ENCODE measurements around the gene THAP7. TPM values are rescaled to one million over a fixed set of nuclear protein-coding genes. Genes with fewer than 3 reads are reported as not detected.
A peak's percentile ranks its signal among the peaks of the same experiment; 100 is the strongest.

Gene THAP7
- total RNA-seq, 1 experiment from 2014 or later, result 38.5 TPM

DNA sequence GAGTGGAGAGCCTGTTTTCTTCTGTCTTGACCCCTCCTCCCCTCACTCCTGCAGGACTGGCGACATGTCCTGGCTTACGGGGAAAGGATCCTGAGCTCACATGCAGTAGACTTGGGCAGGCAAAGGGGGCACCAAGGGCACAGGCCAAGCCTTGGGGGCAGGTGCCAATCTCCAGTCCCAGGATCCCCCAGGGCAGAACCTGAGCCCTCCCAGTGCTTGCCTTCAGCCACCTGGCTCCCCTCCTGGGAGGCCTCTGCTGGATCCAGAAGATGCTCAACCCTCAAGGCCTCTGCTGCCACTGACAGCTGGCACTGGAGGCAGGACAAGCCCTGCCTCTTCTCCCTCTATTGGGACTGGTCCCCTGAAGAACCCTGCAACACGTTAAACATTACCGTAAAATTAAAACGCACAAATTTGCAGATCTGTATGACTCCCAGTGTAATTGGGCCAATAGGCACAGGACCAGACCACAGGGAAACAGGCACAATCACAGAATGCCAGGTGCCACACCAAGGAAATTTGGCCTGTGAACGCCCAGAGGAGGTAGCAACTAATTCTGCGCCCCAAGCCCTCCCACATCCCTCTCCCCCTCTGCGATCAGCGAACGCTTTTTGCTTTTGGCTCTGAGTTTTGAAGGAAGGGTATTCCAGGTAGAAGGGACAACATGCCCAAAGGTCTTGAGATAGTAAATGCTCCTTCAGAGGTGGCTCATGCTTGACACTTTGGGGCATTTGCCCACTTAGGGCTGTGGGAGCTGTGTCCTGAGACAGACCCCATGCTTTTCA, 20.8 kb downstream of the THAP7 start:
- Histone ChIP-seq H3K36me3 (ENCODE audit: insufficient read depth, low read length, poor library complexity, severe bottlenecking) (peaks cover 12% of the 10 kb centered on the region), H3K27me3 (replicated peaks; ENCODE audit: insufficient read depth, low read depth, low read length, poor library complexity) (no peaks in the 10 kb centered on the region), H3K4me1 (ENCODE audit: insufficient read depth, low read length, poor library complexity, severe bottlenecking) (peaks cover 5% of the 10 kb centered on the region), H3K27ac (ENCODE audit: low read depth, low read length, poor library complexity, severe bottlenecking) (peak overlapping the region; percentile 87), H3K4me3 (ENCODE audit: low read depth, low read length, poor library complexity, severe bottlenecking) (peak overlapping the region; percentile 88), H3K9me3 (ENCODE audit: low read depth, low read length, poor library complexity, severe bottlenecking) (peaks cover 10% of the 10 kb centered on the region)
- intact Hi-C loops (cut with micrococcal nuclease; ENCODE audit: unreplicated experiment), result no loop called here
- no peak for DNase-seq (ENCODE audit: low spot score)
- POLR2A ChIA-PET (ENCODE audit: low non-redundant PET), result no interaction called here
- CTCF ChIA-PET, result no interaction called here
- no peak for TF ChIP-seq EZH2 (IDR thresholded peaks at IDR 0.05; ENCODE audit: borderline replicate concordance, low read depth, low read length, poor library complexity, severe bottlenecking)
- TF ChIP-seq CTCF (conservative IDR thresholded peaks at IDR 0.05; ENCODE audit: low read depth, low read length), result no peak
- BruUV-seq (replicated peaks), result TSS peak; percentile 88

DNA sequence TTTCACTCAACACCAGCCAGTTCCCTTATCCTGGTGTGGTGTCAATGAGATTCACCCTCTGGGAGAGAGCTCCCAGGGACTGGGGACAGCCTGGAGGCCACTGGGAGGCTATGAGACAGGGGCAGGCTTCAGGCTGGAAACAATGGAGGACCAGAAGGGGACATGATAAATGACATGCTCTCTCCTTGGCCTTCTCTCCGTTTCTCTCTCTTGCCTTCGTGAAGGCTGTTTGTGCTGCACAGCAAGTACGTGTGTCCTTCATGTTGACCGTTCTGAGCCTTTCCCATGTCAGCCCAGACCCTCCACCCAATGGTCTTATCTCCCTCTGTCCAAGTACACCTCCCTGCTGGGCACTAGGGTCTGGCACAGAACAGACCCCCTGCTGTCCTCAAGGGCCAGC, 21.4 kb downstream of the THAP7 start:
- Histone ChIP-seq H3K27me3 (replicated peaks; ENCODE audit: insufficient read depth, low read depth, low read length, poor library complexity) (no peaks in the 10 kb centered on the region), H3K9me3 (ENCODE audit: low read depth, low read length, poor library complexity, severe bottlenecking) (peaks cover 10% of the 10 kb centered on the region), H3K36me3 (ENCODE audit: insufficient read depth, low read length, poor library complexity, severe bottlenecking) (peaks cover 6% of the 10 kb centered on the region), H3K4me3 (ENCODE audit: low read depth, low read length, poor library complexity, severe bottlenecking) (no peak overlapping the region), H3K4me1 (ENCODE audit: insufficient read depth, low read length, poor library complexity, severe bottlenecking) (peaks cover 5% of the 10 kb centered on the region), H3K27ac (ENCODE audit: low read depth, low read length, poor library complexity, severe bottlenecking) (no peak overlapping the region)
- BruUV-seq (replicated peaks), result no TSS peak
- TF ChIP-seq EZH2 (IDR thresholded peaks at IDR 0.05; ENCODE audit: borderline replicate concordance, low read depth, low read length, poor library complexity, severe bottlenecking) (no peak), CTCF (conservative IDR thresholded peaks at IDR 0.05; ENCODE audit: low read depth, low read length) (no peak)
- CTCF ChIA-PET, result no interaction called here
- intact Hi-C loops (cut with micrococcal nuclease; ENCODE audit: unreplicated experiment), result no loop called here
- POLR2A ChIA-PET (ENCODE audit: low non-redundant PET), result no interaction called here
- DNase-seq (ENCODE audit: low spot score), result no peak

DNA sequence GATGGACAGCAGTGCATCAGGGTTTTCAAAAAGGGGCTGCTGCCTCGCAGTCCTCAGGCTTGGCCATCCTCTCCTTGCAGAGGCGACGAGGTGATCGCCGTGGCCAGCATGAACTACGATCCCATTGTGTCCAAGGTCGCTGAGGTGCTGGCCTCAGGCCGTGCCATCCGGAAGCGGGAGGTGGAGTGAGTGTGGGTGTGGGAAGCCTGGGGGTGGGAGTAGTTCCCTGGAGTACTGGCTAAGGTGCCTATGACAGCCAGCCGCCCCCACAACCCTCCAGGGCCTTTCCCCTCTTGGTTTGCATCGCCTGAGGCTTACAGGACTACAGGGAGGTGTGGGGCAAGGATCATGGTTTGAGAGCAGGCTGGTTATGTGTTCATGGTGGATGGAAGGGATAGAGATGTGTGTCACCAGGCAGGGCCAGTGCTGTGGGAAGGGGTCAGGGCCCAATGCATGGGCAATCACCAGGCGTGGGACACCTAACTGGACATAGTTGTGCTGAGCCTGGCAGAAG, 21.9 kb downstream of the THAP7 start:
- DNase-seq (ENCODE audit: low spot score), result no peak
- no TSS peak for BruUV-seq (replicated peaks)
- intact Hi-C loops (cut with micrococcal nuclease; ENCODE audit: unreplicated experiment), result no loop called here
- peaks cover 10% of the 10 kb centered on the region for H3K9me3 ChIP-seq (ENCODE audit: low read depth, low read length, poor library complexity, severe bottlenecking)
- H3K4me3 ChIP-seq (ENCODE audit: low read depth, low read length, poor library complexity, severe bottlenecking), result no peak overlapping the region
- TF ChIP-seq EZH2 (IDR thresholded peaks at IDR 0.05; ENCODE audit: borderline replicate concordance, low read depth, low read length, poor library complexity, severe bottlenecking) (no peak), CTCF (conservative IDR thresholded peaks at IDR 0.05; ENCODE audit: low read depth, low read length) (no peak)
- H3K27ac ChIP-seq (ENCODE audit: low read depth, low read length, poor library complexity, severe bottlenecking), result no peak overlapping the region
- POLR2A ChIA-PET (ENCODE audit: low non-redundant PET), result no interaction called here
- CTCF ChIA-PET, result no interaction called here
- H3K4me1 ChIP-seq (ENCODE audit: insufficient read depth, low read length, poor library complexity, severe bottlenecking), result peaks cover 5% of the 10 kb centered on the region
- peaks cover 5% of the 10 kb centered on the region for H3K36me3 ChIP-seq (ENCODE audit: insufficient read depth, low read length, poor library complexity, severe bottlenecking)
- H3K27me3 ChIP-seq (replicated peaks; ENCODE audit: insufficient read depth, low read depth, low read length, poor library complexity), result no peaks in the 10 kb centered on the region

Measured in A673 (cell line).